AG20443 (cell line): ENCODE results near the gene UBE2G2.

Source experiments
- DNase-seq: peaks from one replicate; pipeline ENCODE4 v3.0.0; 2012; ENCODE audit warnings: low spot score, mixed read lengths

Gene UBE2G2, protein sequence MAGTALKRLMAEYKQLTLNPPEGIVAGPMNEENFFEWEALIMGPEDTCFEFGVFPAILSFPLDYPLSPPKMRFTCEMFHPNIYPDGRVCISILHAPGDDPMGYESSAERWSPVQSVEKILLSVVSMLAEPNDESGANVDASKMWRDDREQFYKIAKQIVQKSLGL

DNA sequence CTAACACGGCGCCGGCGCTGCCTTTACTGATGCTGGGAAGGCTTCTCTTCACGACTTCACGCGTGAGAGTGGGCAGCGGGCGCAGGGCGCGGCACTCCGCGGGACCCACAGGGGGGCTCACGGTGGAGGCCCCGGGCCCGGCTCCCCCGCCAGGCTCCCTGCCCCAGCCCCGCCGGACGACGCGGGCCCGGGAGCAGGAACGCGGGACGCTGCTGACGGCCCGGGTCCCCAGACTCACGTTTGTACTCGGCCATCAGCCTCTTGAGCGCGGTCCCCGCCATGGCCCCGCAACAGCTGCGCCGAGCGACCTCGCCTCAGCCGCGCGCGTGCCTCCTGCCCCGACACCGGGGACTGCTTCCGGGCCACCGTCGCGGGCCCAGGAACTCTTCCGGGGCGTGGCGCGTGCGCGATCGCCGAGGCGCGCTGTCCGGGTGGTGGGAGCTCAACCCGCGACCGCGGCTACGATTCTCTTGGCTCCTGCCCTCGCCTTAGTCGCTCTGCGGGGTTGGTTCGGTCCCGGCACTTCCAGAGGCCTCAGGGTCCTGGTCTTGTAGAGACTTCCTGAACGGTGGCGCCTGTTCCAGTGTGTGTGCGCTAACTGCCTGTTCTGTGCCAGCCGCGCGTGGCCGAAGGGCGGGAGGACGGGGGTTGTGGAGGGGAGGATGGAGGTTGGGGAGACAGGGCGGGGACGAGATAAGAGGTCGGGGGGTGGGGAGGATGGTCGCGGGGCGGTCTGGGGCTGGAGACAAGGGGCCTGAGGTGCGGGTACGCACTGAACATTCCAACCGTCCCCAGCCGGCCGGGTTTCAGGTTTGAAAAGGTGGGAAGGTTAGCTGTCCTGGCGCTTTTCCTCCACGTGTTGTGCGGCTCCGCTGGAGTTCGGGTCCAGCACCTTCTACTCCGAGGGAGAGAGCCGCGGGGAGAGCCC is at the start of gene UBE2G2:
TSS of gene UBE2G2 (minus strand) at position 353 of the 928 bp plus-strand sequence. CDS start at position 281, 72 bp downstream.
- DNase-seq = peak; percentile 97

DNA sequence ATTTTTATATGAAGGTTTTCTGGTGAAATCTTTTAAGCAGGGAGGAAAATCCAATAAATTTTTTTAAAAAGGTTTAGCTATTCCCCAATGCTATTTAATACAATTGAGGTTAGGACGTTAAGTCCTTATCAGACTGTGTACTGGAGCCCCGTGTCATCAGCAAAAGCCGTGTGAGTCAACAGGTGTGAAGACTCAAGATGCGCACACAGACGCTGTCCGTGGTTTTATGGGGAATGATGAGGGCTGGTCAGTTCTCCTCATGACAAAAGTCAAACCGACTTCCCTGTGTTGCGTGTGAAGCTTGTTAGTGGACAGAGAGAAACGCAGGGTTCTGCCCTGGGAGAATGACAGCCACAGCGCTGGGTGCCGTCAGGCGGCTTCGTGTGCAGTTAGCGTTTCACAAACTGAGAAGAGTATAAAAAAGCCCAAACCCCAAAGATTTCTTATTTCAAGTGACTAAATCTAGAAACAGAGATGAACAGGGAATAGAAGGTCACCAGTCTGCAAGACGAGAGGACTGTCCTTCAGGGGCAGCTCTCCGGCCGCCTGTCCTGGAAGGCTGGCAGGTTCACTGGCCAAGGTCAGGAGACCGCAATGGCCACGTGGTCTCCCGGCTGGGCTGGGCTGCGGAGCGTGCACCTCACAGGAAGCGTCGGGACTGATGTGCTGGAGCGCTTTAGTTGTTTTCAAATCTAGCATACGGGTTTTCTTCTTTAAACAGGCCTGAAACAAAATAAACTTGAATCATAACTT is 49.5 kb upstream of the UBE2G2 start:
- DNase-seq = no peak

DNA sequence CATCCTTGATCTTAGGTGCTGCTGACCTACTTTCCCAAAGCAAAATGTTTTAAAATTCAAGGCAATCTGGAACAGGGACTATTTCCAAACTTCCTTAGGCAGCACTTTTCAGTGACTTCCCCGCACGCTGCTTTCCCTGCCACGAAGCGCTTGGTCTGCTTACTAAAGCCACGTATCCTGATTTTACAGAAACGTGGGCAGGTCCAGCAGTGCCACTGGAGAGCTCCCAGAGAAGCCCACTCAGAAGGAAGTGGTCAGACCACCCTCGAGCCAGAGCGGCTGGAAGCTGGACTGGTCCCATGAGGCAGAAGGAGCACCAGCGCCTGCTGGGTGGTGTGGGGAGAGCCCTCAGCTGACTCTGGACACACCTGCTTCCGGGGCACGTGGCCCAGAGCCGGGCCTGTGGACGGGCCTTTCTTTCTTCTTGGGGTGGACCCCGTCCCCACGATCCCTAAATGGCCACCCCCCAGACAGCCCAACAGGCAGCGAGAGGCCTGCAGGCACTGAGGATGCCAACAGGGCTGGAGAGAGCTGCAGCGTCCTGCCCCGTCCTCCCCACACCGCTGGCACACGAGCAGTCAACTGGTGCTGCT is 48.7 kb upstream of the UBE2G2 start:
- no peak for DNase-seq

DNA sequence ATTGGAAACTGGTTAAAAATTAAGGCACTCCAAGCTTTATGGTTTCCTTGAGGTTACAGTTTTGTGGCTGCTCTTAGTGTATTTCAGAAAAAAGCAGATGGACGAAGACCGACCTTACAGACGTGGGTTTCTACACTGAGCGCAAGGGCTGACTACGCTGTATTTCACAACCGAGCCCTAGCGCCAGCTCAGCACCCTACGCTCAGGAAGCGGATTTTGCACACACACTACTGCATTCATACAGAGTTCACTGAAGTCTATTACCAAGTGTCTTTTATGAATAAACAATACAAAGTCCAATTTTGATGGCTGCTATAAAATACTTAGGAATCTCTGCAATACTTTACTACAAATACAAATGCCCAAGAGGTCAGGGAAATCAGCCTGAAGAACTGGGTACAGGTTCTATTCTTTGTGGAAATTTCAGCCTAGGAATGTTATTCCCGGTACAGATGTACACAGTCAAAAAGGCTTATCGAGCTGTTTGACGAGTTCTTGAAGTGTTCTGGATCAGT is 48.1 kb upstream of the UBE2G2 start:
- no peak for DNase-seq

DNA sequence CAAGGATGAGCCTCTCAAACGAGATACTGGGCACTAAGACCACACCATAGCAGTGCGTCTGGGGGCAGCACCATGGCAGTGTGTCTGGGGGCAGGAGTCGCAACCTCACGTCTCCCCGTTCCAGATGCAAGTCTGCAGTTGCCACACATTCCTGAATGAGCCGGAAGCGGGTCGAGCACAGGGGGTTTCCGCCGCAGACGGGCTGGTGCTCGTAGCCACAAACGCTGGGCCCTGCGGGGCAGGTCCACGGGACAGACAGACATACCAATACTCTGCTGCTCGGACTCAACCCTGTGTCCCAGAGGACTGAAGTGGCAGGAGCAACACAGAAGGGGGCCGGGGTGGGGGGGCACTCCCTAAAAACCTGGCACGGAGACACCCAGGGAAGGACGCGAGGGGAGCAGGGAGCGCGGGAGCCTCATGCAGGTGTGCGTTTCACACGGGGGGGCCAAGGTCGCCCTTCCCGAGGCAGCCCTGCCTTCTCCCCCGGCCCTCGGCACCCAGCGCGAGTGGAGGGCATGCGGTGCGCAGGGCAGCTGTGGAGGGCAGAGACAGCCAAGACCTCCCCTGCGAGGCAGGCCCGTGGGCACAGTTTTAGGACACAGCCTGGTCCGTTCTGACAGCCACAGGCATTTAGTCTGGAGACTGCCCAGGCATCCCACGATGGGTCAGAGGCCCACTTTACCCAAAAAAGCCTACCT is 47.4 kb upstream of the UBE2G2 start:
- DNase-seq = no peak

DNA sequence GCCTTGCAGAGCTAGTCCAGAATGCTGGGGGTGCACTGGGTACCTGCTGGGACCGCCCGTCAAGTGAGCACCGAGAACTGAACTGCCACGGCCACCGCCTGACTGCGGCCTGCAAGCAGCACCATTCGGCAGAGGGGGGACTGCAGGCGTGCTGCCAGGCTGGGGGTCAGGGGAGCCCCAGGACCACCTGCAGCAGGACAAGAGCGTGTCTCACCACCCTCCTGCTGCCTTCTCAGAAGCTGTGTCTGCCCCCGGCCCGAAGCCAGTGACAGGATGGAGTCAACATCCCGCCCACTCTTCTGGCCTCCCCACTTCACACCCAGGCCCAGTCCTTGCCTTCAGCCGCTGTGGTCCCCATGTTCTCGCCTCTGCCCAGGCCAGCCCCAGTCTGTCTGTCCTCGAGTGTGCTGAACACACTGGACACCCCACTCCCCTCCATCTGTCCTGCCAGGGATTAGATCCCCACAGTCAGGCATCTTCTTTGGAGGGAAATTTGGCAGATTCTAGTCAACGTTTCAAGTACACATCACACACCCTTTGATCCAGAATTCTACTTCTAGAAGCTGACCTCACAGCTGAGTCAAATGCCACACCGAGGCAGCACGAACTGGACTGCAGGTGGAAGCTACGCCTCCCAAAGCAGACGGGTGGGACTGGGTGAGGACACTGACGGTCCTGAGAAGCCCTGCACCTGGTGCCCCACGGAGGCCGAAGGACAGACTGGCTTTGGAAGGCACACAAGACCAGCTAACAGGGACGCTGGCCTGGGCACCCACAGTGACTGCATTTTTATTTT is 45.8 kb upstream of the UBE2G2 start:
- DNase-seq = no peak

DNA sequence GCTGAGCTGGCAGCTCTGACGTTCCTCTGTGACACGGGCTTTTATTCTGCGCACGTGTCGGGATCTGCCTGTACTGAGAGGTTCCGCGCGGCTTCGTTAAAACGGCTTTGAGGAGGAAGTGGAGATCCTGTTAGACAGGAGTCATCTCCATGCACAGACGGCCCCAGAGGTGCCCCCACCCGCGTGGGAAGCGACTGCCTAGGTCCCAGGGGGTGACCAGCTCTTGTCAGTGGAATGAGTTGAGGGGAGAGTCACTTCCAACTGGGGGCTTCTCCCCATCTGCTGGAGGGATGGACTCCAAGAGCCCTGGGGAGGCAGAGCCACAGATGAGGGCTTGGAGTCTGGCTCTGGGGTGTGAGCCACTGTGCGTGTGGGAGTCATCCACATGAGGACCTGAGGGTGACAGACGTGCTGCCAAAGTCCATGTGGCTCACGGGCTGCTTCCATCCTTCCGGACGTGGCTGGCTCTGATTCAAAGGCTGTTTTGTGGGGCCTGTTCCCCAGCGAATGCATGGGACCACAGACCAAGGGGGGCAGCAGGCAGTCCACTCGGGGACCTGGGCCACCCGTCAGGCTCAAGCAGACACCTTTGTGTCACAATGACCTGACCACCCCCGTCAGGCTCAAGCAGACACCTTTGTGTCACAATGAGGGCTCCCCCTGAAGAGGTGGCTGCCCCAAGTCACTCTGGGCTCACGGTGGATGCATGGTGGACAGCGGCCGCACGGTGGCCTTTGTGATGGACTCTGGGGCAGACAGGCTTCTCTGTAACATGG is 45.1 kb upstream of the UBE2G2 start:
- DNase-seq = peak; percentile 71

DNA sequence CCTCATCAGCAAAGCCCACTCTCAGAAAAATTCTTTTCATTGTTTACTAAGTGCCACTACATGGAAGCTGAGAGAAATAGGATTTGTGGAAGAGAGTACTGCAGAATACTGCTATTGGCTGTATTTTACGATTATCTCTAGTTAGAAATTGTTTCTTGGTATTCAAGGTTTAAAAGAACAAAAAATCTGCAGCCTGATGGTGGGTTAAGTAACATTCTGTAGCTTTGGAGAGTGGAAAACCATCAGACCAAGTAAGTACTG is 44.5 kb upstream of the UBE2G2 start:
- no peak for DNase-seq

DNA sequence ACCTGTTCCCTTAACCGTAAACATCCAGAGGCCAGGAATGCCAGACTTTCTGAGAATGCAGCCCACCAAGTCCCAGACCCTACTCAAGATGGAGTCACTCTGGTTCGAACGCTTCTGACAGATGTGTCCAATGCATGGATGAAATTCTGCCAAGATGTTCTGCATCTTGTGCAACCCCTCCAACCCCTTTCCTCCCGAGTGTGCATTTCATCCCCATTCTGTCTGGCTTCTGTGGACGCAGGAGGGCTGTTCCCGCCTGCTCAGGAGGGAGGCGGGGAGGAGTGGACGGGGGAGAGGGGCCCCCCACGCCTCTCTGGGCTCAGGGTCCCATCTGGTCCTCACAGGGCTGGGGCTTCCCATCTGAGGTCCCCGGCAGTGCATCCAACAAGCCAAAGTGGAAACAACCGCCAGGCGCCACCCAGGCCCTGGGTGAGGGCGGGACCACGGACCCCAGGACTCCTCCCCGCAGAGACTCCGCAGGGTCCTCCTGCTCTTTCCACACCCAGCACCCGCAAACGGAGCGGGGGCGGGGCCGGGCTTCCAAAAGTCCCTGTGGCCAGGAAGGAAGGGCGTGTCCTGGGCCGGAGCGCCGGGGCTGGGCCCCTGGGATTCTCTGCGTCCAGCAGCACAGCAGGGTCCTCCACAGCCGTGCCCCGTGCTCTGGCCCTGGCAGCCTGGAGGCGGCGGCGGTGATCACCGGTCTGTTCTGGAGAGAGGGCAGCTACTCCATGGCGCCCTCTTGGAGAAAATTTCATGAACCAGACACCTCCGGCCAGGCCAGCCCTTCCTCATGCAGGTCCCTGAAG is 44.0 kb upstream of the UBE2G2 start:
- DNase-seq = peak; percentile 80

DNA sequence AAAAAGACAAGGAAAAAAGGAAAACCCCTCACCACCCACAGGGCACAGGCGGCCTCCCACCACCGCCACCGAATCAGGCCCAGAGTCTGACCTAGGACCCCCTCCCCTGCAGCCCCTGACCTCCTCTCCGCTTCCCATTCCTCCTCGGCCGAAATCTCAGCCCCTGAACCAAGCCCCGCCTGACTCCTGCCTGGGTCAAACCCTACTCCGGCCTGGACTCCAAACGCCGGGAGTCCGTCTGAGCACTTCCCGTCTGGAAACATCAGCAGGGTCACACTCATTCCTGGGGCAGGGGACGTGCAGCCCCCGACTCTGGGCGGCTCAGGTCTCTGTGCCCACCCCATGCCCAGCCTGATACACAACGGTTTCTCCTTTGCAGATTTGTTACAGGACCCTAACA is 42.6 kb upstream of the UBE2G2 start:
- no peak for DNase-seq

DNA sequence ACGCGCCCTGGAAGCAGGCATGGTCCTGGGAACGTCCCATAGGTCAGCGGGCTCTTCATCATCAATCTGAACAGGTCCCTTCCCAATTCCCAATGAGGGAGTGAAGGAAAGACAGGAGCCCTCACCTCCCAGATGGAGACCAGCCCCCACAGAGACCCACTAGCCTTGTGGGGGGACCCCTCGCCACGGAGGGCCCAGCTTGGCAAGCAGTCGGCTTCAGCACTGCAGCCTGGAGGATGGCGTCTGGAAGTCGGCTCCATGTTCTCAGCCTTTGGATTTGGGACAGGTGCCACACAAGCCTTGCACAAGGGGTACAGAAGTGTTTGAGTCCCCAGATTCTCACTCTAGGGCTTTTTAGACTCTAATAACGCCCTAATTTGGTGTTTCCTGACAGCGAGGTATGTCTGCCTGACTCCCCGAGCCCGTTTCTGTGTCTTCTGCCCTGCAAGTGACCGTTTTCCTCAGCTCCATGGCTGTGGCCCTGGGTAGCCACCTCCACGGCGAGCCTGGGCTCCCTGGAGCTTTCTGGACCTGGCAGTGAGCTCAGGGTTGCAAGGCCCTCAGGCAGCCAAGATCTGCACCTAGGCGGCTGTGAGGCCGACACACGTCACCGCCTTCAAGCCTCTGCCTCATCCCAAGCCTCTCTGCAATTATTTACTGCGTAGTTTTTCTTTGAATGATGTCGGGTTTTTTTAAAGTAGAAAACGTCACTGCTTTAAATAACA is 41.3 kb upstream of the UBE2G2 start:
- DNase-seq = no peak

DNA sequence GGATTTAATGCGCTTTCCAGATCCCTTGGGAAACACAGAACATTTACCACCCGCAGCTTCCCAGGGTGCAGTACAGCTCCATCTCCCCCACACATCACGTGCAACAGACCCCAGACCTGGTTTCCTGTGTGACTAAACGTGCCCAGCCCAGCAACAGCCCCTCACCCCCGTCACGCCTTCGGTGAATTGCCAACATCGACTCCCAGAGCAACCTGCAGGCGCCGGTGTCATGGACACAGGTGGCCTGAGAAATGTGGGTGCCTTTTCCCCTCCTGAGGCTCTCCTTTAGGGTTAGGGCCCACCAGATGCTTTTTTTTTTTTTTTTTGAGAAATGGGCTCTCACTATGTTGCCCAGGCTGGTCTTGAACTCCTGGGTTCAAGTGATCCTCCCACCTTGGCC is 40.5 kb upstream of the UBE2G2 start:
- DNase-seq = no peak

DNA sequence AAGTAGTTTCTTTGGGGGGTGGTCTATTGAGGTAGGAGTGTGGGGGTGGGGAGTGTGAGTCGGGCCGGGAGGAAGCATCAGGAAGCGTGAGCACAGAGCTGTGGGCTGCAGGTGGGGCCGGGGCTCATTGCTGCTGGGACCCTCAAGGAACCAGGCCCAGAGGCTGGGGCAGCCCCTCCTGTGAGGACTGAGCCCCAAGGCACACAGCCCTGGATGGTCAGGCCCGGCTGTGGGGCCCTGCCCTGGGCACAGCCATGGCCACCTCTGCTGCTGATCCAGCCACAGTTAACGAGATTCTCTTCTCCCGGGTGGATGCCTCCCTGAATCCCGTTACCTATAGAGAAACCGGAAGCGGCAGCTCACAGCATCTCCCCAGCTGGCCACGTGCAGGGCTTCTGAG is 39.2 kb upstream of the UBE2G2 start:
- no peak for DNase-seq

DNA sequence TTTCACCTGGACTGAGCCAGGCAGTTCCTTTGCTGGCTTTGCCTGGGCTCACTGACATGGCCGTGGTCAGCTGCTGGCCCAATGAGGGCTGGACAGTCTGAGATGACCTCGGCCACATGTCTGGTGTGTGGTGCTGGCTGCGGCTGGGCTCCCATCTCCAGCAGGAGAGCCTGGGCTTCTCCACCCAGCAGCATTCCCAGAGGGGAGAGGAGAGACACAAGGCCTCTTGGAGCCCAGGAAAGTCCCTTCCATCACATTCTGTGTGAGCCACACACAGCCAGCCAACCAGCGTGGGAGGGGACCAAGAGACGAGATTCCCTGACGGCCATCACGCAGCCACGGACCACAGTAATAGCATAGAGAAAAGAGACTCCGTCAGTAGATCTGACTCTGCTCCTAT is 37.3 kb upstream of the UBE2G2 start:
- DNase-seq = no peak

DNA sequence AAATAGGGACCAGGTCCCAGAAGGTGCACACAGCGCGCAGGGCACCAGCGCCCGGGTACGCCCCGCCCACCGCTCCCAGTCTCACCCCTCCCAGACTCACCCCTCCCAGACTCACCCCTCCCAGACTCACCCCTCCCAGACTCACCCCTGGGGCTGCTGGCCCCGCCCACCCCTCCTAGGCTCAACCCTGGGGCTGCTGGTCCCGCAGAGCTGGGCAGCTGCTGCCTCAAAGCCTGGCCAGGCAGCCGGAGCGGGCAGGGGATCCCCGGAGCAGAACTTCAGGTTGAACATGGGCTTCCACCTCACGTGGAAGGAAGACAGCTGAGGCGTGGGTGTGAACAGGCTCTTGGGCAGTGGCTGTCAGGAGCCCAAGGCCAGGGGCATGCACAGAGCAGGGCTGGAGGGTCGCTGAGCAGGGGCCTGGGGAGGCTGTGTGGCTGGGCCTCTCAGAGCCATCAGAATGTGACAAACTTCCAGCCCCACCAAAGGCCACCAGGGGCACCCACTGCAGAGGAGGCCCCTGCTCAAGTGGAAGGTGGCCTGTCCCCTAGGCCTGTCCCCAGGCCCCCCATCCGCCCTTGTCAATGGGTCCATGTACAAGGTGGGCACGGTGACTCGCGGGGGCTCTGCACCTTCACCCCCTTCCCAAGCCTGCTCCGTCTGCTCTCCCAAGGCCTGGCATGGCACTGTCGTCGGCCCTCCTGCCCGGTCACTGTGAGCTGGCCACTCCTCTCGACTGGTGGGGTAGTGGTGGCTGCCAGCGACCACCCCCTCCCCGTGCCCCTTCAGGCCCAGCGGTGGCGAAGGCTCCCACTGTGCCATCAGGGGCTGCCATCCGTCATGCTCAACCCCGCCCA is 36.6 kb upstream of the UBE2G2 start:
- no peak for DNase-seq

DNA sequence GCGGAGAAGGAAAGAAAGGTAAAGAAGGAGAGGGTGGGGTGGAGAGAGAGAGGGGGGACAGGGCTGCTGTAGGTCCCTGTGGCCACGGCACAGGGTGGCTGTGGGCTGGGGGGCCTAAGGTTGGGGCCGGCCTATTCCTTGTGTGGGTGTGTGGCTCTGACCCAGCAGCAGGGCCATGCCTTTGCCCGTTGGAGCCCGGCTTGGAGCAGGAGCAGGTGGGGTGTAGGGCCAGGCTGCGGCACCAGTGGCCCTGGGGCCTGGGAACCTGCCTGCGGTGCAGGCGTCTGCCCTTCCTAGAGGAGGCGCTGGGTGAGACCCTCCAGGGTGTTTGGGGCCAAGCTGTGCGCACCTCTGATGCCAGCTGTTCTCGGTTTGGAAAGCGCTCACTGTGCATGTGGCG is 35.9 kb upstream of the UBE2G2 start:
- DNase-seq = no peak

DNA sequence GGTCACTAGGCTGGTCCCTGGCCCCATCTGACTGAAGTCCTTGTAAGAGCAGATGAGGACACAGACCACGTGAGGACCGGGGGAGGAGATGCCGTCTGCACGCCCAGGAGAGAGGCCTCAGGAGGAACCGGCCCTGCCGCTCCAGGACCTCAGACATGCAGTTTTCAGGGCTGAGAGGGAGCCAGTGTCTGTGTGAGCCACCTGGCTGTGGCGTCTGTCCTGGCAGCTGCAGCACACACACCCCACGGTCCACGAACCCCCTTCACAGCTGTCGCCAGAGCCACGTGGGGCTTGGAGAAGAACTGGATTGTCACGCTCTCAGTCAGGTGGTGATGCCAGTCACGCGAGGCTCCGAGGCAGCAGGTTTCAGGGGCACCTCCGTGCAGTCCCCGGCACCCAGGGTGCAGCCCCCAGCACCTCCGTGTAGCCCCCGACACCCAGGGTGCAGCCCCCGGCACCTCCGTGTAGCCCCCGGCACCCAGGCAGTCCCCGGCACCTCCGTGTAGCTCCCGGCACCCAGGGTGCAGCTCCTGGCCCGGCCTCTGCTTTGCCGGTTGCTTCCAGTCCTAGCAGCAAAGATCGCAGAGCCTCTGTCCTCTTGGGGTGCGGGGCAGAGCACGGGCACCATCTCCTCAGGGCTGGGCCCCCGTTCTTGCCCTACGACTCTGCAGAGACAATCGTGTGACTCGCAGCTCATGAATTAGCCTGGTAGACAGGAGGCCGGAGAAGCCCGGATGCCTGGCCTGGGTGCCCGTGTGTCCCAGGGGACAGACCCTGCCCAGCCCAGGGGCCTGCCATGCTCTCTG is 35.2 kb upstream of the UBE2G2 start:
- peak; percentile 71 for DNase-seq
